NT2/D1 (cell line): ENCODE results near the gene TPRG1L.

ENCODE experiments used
- DNase-seq: peaks from one replicate; pipeline ENCODE4 v3.0.0-alpha.2; 2011; ENCODE audit warnings: low read depth, low spot score
- H3K27me3 ChIP-seq: 2 replicates; pipeline ENCODE4 v1.6.0; 2011; ENCODE audit warnings: mild to moderate bottlenecking; ENCODE audit not compliant: insufficient read length, insufficient read depth
- H3K36me3 ChIP-seq: 2 replicates; pipeline ENCODE4 v1.6.1; 2011; ENCODE audit warnings: mild to moderate bottlenecking, low read length, mixed read lengths; ENCODE audit not compliant: insufficient read depth, insufficient read length
- H3K4me1 ChIP-seq: 2 replicates; pipeline ENCODE4 v1.5.1; 2011; ENCODE audit not compliant: insufficient read depth, insufficient read length
- H3K4me3 ChIP-seq: 2 replicates; pipeline ENCODE4 v1.5.1; 2011; ENCODE audit warnings: low read depth; ENCODE audit not compliant: insufficient read length
- H3K9ac ChIP-seq: 2 replicates; pipeline ENCODE4 v1.6.0; 2011; ENCODE audit warnings: low read depth; ENCODE audit not compliant: insufficient read length
- H3K9me3 ChIP-seq: 2 replicates; pipeline ENCODE4 v1.5.1; 2011; ENCODE audit warnings: mild to moderate bottlenecking, low read length; ENCODE audit not compliant: insufficient read depth
- SUZ12 ChIP-seq: IDR thresholded peaks from 2 replicates; pipeline ENCODE4 v1.6.1; 2011; ENCODE audit not compliant: insufficient read length, insufficient read depth; ENCODE audit errors: extremely low read depth
- YY1 ChIP-seq: IDR thresholded peaks from 2 replicates; pipeline ENCODE4 v1.6.1; 2011; ENCODE audit not compliant: insufficient read length, insufficient read depth
- ZNF274 ChIP-seq: IDR thresholded peaks from 2 replicates; pipeline ENCODE4 v1.6.1; 2011; ENCODE audit warnings: mild to moderate bottlenecking, low read depth, low read length

TPRG1L gene

GRCh38 chr1:3657096-3657475 is 32.3 kb downstream of the TPRG1L start:
- Histone ChIP-seq H3K9ac (no peak overlapping the region), H3K27me3 (peaks cover 54% of the 10 kb centered on the region), H3K4me1 (no peaks in the 10 kb centered on the region), H3K4me3 (no peak overlapping the region), H3K36me3 (no peaks in the 10 kb centered on the region), H3K9me3 (no peaks in the 10 kb centered on the region)
- TF ChIP-seq YY1 (no peak), SUZ12 (no peak), ZNF274 (no peak)
- DNase-seq, result no peak

GRCh38 chr1:3657578-3658230 is 32.9 kb downstream of the TPRG1L start:
- no peak overlapping the region for H3K4me3 ChIP-seq
- DNase-seq, result no peak
- TF ChIP-seq YY1 (no peak), ZNF274 (no peak), SUZ12 (no peak)
- no peak overlapping the region for H3K9ac ChIP-seq
- H3K27me3 ChIP-seq, result peaks cover 49% of the 10 kb centered on the region
- H3K9me3 ChIP-seq, result no peaks in the 10 kb centered on the region
- H3K36me3 ChIP-seq, result no peaks in the 10 kb centered on the region
- no peaks in the 10 kb centered on the region for H3K4me1 ChIP-seq

DNA sequence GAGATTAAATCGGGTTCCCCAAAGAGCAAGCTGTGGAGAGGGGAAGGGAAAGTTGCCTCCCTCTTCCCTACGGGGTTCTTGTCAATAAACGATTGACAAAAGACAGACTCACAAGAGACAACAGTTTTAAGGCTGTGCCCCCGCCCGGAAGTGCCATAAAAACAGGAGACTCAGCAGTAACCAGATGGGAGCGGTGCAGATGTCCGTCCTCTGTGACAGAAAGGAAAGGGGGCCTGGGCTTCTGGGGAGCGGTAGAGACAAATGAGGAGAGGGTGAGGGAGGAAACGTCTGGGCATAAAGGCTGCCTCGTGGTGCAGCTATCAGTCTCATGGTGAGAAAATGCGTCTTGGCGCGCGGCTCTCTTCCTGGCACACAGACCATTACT is 33.4 kb downstream of the TPRG1L start:
- TF ChIP-seq SUZ12, result no peak
- no peak for TF ChIP-seq YY1
- TF ChIP-seq ZNF274, result no peak
- DNase-seq, result no peak
- no peak overlapping the region for H3K4me3 ChIP-seq
- H3K4me1 ChIP-seq, result no peaks in the 10 kb centered on the region
- H3K36me3 ChIP-seq, result no peaks in the 10 kb centered on the region
- H3K9me3 ChIP-seq, result no peaks in the 10 kb centered on the region
- peaks cover 44% of the 10 kb centered on the region for H3K27me3 ChIP-seq
- no peak overlapping the region for H3K9ac ChIP-seq

GRCh38 chr1:3659093-3659492 is 34.3 kb downstream of the TPRG1L start:
- H3K36me3 ChIP-seq, result no peaks in the 10 kb centered on the region
- no peak for DNase-seq
- TF ChIP-seq SUZ12, result no peak
- no peak for TF ChIP-seq ZNF274
- no peak for TF ChIP-seq YY1
- no peaks in the 10 kb centered on the region for H3K9me3 ChIP-seq
- H3K27me3 ChIP-seq, result peaks cover 35% of the 10 kb centered on the region
- no peak overlapping the region for H3K9ac ChIP-seq
- no peak overlapping the region for H3K4me3 ChIP-seq
- H3K4me1 ChIP-seq, result no peaks in the 10 kb centered on the region

DNA sequence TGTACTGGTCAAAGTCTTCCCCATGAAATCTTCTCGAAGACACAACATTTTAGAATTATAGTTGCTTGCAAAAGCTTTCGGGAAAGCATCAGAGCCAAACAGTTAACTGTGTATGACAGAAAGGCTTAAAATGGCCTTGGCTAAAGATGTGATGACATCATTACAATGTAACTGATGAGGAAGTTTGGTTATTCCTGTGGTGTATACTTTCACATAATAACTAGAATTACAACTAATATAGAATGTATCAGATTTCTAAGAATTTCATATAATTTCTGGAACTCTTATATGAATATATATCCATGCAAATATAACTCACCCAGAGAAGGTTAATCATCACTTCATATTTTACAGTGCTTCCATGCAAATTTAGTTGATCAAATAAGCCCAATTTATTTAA is 35.9 kb downstream of the TPRG1L start:
- Histone ChIP-seq H3K27me3 (peaks cover 19% of the 10 kb centered on the region), H3K4me1 (no peaks in the 10 kb centered on the region), H3K9ac (no peak overlapping the region), H3K4me3 (no peak overlapping the region), H3K36me3 (no peaks in the 10 kb centered on the region), H3K9me3 (no peaks in the 10 kb centered on the region)
- TF ChIP-seq ZNF274 (no peak), YY1 (no peak), SUZ12 (no peak)
- DNase-seq, result no peak

DNA sequence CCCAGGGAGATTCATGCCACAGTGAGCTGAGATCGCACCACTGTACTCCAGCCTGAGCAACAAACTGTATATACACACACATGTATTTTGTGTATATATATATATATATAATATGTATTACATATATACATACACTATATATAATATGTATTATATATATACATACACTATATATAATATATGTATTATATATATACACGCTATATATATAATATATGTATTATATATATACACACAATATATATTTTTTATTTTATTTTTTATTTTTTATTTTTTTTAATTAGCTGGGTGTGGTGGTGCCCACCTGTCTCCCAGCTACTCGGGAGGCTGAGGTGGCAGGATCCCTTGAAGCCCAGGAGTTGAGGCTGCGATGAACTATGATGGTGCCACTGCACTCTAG is 36.8 kb downstream of the TPRG1L start:
- TF ChIP-seq YY1 (no peak), SUZ12 (no peak), ZNF274 (no peak)
- Histone ChIP-seq H3K4me1 (peaks cover 2% of the 10 kb centered on the region), H3K36me3 (no peaks in the 10 kb centered on the region), H3K9ac (no peak overlapping the region), H3K27me3 (peaks cover 13% of the 10 kb centered on the region), H3K4me3 (no peak overlapping the region), H3K9me3 (no peaks in the 10 kb centered on the region)
- no peak for DNase-seq

- H3K4me1 ChIP-seq, result peaks cover 2% of the 10 kb centered on the region
- no peaks in the 10 kb centered on the region for H3K36me3 ChIP-seq
- DNase-seq, result no peak
- no peaks in the 10 kb centered on the region for H3K9me3 ChIP-seq
- H3K9ac ChIP-seq, result no peak overlapping the region
- peaks cover 13% of the 10 kb centered on the region for H3K27me3 ChIP-seq
- H3K4me3 ChIP-seq, result no peak overlapping the region
- no peak for TF ChIP-seq ZNF274
- TF ChIP-seq YY1, result no peak
- no peak for TF ChIP-seq SUZ12
These were observed 37.4 kb downstream of the TPRG1L start for GRCh38 chr1:3662080-3662671.
